ENCODE results near the gene MATN1.

DNA sequence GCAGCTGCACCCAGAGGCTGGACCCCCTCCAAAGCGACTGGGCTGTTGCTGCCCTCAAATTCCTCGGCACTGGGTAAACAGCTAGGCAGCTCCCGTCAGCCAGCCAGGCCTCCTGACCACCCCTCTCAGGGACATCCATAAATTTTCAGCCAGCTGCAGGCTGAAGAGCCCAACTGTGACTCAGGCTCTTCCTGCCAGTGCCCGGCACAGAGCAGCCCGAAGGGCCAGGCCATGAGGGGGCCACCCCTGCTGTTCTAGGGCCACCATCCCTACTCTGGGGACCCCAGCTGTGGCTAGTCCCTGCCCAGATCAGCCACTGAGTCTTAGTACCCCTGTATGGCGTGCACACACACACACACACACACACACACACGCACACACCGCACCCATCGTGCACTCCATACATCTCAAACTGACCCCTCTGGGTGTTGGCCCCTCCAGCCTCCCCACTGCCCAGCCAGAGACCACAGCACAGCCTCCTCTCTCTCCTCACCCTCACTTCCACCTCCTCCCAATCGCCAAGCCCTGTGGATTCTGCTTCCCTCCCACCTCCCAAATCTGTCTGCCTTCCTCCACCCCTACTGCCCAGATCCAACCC lies 40.4 kb upstream of the MATN1 start:
- no peak for TF ChIP-seq CTCF (IDR thresholded peaks at IDR 0.05)
- TF ChIP-seq POLR2A (IDR thresholded peaks at IDR 0.05): no peak

Measured in uterus (tissue), 2 donors.